Activated B cell treated with CpG ODN at 0.5 μM for 24 hours (primary cell): ENCODE measurements around the gene GSG1L. TPM values are rescaled to one million over a fixed set of nuclear protein-coding genes. Genes with fewer than 3 reads are reported as not detected.
"Not testable (repeated sequence)": the region's sequence is repeated elsewhere in the genome, so short reads cannot be mapped to it uniquely, and the experiment has no call there.

Experiments used
- ATAC-seq: fragments of 200-7000 bp; cut with Tn5 transposase; one replicate; pipeline ENCODE4 v1.10.0; 2021; ENCODE audit warnings: low read depth, mild to moderate bottlenecking, moderate library complexity
- CTCF ChIA-PET: fragments of 350-600 bp; sonication (Branson Sonifier 250); formaldehyde crosslinking; loops from one replicate; lab custom pipeline; 2021; ENCODE audit warnings: antibody characterized with exemption; lab: Charles Lee
- POLR2A ChIA-PET: fragments of 350-600 bp; sonication (Branson Sonifier 250); formaldehyde crosslinking; loops from one replicate; lab custom pipeline; 2021; ENCODE audit warnings: antibody characterized with exemption; lab: Charles Lee
- DNase-seq: peaks from one replicate; pipeline ENCODE4 v3.0.0; 2022
- H3K27ac Mint-ChIP-seq: one replicate; pipeline ENCODE4 v1.8.0; 2020; ENCODE audit warnings: mixed read lengths
- H3K27me3 Mint-ChIP-seq: one replicate; pipeline ENCODE4 v1.8.0; 2021; ENCODE audit warnings: mixed read lengths
- H3K36me3 Mint-ChIP-seq: one replicate; pipeline ENCODE4 v1.8.0; 2021; ENCODE audit warnings: low read depth, mixed read lengths
- H3K4me1 Mint-ChIP-seq: one replicate; pipeline ENCODE4 v1.8.0; 2021; ENCODE audit warnings: mixed read lengths
- H3K4me3 Mint-ChIP-seq: one replicate; pipeline ENCODE4 v1.8.0; 2020; ENCODE audit warnings: mild to moderate bottlenecking, mixed read lengths
- H3K9me3 Mint-ChIP-seq: one replicate; pipeline ENCODE4 v1.8.0; 2020; ENCODE audit warnings: mixed read lengths
- intact Hi-C: fragments of 100-400 bp; cut with micrococcal nuclease; formaldehyde crosslinking; loops from one replicate; pipeline ENCODE4 v1.15.1; 2024
- total RNA-seq: library from RNA; stranded (reverse); gene quantifications from 2 replicates; pipeline ENCODE4 v1.2.3, GENCODE V29; 2022
- TF ChIP-seq, protein P1 (sequence below): fragments of 200-600 bp; IDR thresholded peaks from one replicate; pipeline ENCODE4 v1.8.0; 2022; ENCODE audit warnings: antibody characterized with exemption, mild to moderate bottlenecking

The GSG1L gene
- total RNA-seq, 1 donor from 2014 or later, result not detected

GRCh38 chr16:27747946-27748345, 315.6 kb downstream of the GSG1L start:
- POLR2A ChIA-PET, result no interaction called here
- no peak overlapping the region for H3K4me3 Mint-ChIP-seq
- DNase-seq (no peak), ATAC-seq (no peak)
- TF ChIP-seq, protein P1, sequence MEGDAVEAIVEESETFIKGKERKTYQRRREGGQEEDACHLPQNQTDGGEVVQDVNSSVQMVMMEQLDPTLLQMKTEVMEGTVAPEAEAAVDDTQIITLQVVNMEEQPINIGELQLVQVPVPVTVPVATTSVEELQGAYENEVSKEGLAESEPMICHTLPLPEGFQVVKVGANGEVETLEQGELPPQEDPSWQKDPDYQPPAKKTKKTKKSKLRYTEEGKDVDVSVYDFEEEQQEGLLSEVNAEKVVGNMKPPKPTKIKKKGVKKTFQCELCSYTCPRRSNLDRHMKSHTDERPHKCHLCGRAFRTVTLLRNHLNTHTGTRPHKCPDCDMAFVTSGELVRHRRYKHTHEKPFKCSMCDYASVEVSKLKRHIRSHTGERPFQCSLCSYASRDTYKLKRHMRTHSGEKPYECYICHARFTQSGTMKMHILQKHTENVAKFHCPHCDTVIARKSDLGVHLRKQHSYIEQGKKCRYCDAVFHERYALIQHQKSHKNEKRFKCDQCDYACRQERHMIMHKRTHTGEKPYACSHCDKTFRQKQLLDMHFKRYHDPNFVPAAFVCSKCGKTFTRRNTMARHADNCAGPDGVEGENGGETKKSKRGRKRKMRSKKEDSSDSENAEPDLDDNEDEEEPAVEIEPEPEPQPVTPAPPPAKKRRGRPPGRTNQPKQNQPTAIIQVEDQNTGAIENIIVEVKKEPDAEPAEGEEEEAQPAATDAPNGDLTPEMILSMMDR, result no peak
- CTCF ChIA-PET, result no interaction called here
- intact Hi-C loops, result no loop called here
- peaks cover under 1% of the 10 kb centered on the region for H3K9me3 Mint-ChIP-seq
- peaks cover 4% of the 10 kb centered on the region for H3K4me1 Mint-ChIP-seq
- no peaks in the 10 kb centered on the region for H3K27me3 Mint-ChIP-seq
- peaks cover 19% of the 10 kb centered on the region for H3K36me3 Mint-ChIP-seq
- H3K27ac Mint-ChIP-seq, result no peak overlapping the region

- Mint-ChIP-seq H3K4me3 (no peak overlapping the region), H3K9me3 (peaks cover 3% of the 10 kb centered on the region), H3K27ac (no peak overlapping the region), H3K4me1 (peaks cover 4% of the 10 kb centered on the region), H3K36me3 (peaks cover 22% of the 10 kb centered on the region), H3K27me3 (no peaks in the 10 kb centered on the region)
- no peak for DNase-seq
- TF ChIP-seq, protein P1, result no peak
- no peak for ATAC-seq
- POLR2A ChIA-PET, result no interaction called here
- CTCF ChIA-PET, result no interaction called here
- intact Hi-C loops, result no loop called here
Measured at GRCh38 chr16:27746076-27746855, 317.2 kb downstream of the GSG1L start.

- no peak overlapping the region for H3K4me3 Mint-ChIP-seq
- peaks cover 24% of the 10 kb centered on the region for H3K36me3 Mint-ChIP-seq
- no peak for DNase-seq
- no peak overlapping the region for H3K27ac Mint-ChIP-seq
- H3K27me3 Mint-ChIP-seq, result no peaks in the 10 kb centered on the region
- POLR2A ChIA-PET, result no interaction called here
- CTCF ChIA-PET, result no interaction called here
- peaks cover 4% of the 10 kb centered on the region for H3K4me1 Mint-ChIP-seq
- intact Hi-C loops, result no loop called here
- TF ChIP-seq, protein P1, result no peak
- ATAC-seq, result no peak
- peaks cover 3% of the 10 kb centered on the region for H3K9me3 Mint-ChIP-seq
Measured at GRCh38 chr16:27745348-27745747, 318.2 kb downstream of the GSG1L start.

- H3K27ac Mint-ChIP-seq, result no peak overlapping the region
- H3K9me3 Mint-ChIP-seq, result peaks cover 3% of the 10 kb centered on the region
- TF ChIP-seq, protein P1, result no peak
- ATAC-seq (no peak), DNase-seq (no peak)
- H3K4me1 Mint-ChIP-seq, result peaks cover 3% of the 10 kb centered on the region
- H3K27me3 Mint-ChIP-seq, result no peaks in the 10 kb centered on the region
- no peak overlapping the region for H3K4me3 Mint-ChIP-seq
- ChIA-PET CTCF (no interaction called here), POLR2A (no interaction called here)
- peaks cover 24% of the 10 kb centered on the region for H3K36me3 Mint-ChIP-seq
- intact Hi-C loops, result no loop called here
Measured at GRCh38 chr16:27743963-27744362, 319.6 kb downstream of the GSG1L start.

GRCh38 chr16:27743001-27743400, 320.5 kb downstream of the GSG1L start:
- H3K4me3 Mint-ChIP-seq, DNase-seq, H3K27ac Mint-ChIP-seq, intact Hi-C loops, H3K9me3 Mint-ChIP-seq, H3K4me1 Mint-ChIP-seq, H3K27me3 Mint-ChIP-seq, POLR2A ChIA-PET, CTCF ChIA-PET, ATAC-seq: not testable (repeated sequence)
- H3K36me3 Mint-ChIP-seq, result peaks cover 27% of the 10 kb centered on the region
